GM10248 (cell line): ENCODE measurements around the gene SMC6.

Source experiments
- CTCF ChIA-PET: fragments of 300-600 bp; sonication (Branson Sonifier 250); formaldehyde crosslinking; extraction: SDS; loops from one replicate; lab custom pipeline; 2021; ENCODE audit warnings: antibody characterized with exemption; lab: Yijun Ruan, JAX
- POLR2A ChIA-PET: fragments of 350-650 bp; sonication (Branson Sonifier 250); formaldehyde crosslinking; extraction: SDS; loops from one replicate; lab custom pipeline; 2020; ENCODE audit warnings: antibody characterized with exemption; lab: Yijun Ruan, JAX
- DNase-seq: peaks from one replicate; pipeline ENCODE4 v3.0.0; 2012; ENCODE audit errors: extremely low spot score
- CTCF ChIP-seq: IDR thresholded peaks from 2 replicates; pipeline ENCODE4 v1.5.1; 2012; ENCODE audit warnings: mild to moderate bottlenecking, low read depth; ENCODE audit errors: extremely low read depth, missing control alignments, control extremely low read depth

The SMC6 gene

GRCh38 chr2:17717666-17718065, 35.9 kb downstream of the SMC6 start:
- no peak for DNase-seq
- no peak for TF ChIP-seq CTCF
- ChIA-PET CTCF (interaction anchor here (0.8 to 3.6 kb wide), 8 partner anchors 11 to 113 kb away, joined by 3 to 50 read pairs (median 4); no protein-coding TSS in a partner anchor), POLR2A (no interaction called here)

- POLR2A ChIA-PET = no interaction called here
- CTCF ChIA-PET = no interaction called here
- DNase-seq = no peak
- TF ChIP-seq CTCF = no peak
Measured at GRCh38 chr2:17713291-17713690, 40.3 kb downstream of the SMC6 start.

- TF ChIP-seq CTCF = no peak
- POLR2A ChIA-PET = no interaction called here
- CTCF ChIA-PET = interaction anchor here (0.9 kb wide), 1 partner anchor 81 kb away, joined by 3 read pairs; no protein-coding TSS in a partner anchor
- no peak for DNase-seq
Measured at GRCh38 chr2:17710547-17711248, 42.9 kb downstream of the SMC6 start.

DNA sequence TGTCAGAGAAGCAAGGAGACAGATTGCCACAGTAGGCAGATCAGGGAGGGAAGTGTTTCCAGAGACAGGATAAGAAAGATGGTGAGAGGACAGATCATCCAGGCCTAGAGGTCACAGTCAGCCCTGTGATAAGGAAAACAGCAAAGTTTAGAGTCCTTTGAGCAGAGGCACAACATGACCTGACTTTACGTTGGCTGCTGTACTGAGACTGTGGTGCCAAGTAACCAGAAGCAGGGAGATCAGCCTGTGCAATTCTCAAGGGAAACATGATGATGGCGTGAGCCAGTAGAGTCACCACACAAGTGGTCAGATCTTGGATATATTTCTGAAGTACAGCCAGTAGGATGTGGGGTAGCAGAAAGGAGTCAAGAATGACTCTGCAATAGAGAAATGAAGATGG, 43.7 kb downstream of the SMC6 start:
- TF ChIP-seq CTCF = no peak
- ChIA-PET POLR2A (no interaction called here), CTCF (interaction anchor here (2.3 kb wide), 1 partner anchor 10 kb away, joined by 19 read pairs; no protein-coding TSS in a partner anchor)
- no peak for DNase-seq

- no peak for DNase-seq
- ChIA-PET CTCF (interaction anchor here (0.9 to 2.3 kb wide), 4 partner anchors 9 to 122 kb away, joined by 3 to 19 read pairs (median 6); no protein-coding TSS in a partner anchor), POLR2A (no interaction called here)
- TF ChIP-seq CTCF = no peak
Measured at GRCh38 chr2:17708501-17708900, 45.1 kb downstream of the SMC6 start.

DNA sequence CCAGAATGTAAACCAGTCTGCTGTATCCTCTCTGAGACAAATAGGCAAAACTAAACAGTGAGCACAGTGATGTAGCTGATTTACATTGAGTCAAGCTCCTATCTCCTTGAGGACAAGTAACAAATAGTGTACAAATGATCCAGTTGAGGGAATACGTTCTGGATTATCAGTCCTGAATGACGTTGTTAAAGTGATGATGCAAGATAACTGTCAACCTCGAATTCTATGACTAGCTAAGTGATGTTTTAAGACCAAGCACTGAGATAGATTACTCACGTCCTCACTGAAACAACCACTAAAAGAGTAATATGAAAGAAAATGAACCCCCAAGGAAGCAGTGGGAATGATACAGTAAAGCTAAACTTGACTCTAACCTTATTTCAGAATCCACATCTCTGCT, 46.8 kb downstream of the SMC6 start:
- DNase-seq = no peak
- TF ChIP-seq CTCF = no peak
- POLR2A ChIA-PET = no interaction called here
- CTCF ChIA-PET = interaction anchor here (1.2 to 1.5 kb wide), 3 partner anchors 12 to 36 kb away, joined by 3 to 8 read pairs (median 4); no protein-coding TSS in a partner anchor
